GM19395 (cell line): Measurements from ENCODE around the gene PLXNB2.

ENCODE experiments used
- ATAC-seq: cut with Tn5 transposase; IDR thresholded peaks from one replicate; pipeline ENCODE4 v1.9.1; 2021; ENCODE audit warnings: mild to moderate bottlenecking, moderate library complexity; ENCODE audit not compliant: unreplicated experiment

The PLXNB2 gene

GRCh38 chr22:50299785-50300619 is 7.4 kb downstream of the PLXNB2 start:
- no peak for ATAC-seq

DNA sequence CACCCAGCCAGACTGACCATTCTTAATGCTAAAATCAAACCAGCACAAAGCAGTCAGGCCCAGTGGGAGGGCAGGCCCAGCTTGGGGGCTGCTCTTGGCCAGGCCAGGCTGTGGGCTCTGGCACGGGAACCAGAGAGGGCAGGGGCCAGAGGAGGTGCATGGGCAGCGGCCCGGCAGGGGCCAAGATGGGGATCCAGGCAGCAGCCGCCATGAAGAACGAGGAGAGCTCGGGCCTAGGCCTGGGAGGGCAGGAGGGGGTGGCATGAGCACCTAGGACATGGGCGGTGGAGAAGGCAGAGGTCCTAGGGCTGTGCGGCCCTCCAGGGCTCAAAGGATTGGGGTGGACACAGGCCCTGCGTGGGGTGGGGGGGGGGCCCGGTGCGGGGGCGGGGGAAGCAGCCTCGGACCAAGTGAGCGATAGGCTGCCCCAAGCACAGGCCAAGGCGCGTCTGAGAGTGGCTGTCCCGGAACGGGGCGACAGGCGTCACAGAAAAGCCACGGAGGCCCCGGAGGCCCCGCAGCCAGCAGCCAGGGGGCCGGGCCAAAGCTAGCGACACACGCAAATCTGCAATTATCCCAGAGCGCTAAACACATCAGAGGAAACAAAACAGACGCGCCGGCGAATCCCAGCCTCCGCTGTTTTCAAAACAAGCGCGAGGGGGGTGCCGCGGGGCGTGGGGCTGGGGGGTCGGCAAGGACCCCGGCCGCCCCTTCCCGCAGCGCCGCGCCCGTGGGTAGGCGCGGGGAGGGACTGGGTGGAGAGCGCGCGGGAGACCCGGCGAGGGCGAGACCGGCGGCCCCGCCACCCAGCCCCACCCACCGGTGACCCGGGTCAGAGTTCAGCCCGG is 8.3 kb downstream of the PLXNB2 start:
- no peak for ATAC-seq

DNA sequence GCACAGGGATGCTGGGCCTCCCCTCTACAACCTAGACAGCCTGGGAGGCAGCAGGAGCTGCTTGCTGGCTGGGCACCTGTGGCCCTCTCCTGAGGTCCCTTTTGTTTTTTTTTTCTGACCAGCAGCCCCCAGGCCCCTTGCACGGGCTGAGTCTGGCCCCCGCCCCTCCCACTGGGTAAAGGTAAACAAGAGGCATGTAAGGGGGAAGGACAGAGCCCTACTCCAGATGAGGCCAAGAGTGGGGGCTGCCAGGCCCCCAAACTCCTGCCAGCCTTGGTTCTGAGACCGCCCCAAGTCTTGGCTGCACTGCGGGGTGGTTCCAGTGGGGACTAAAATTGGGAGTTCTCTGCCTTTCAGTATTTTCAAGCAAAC is 9.2 kb downstream of the PLXNB2 start:
- ATAC-seq = no peak

DNA sequence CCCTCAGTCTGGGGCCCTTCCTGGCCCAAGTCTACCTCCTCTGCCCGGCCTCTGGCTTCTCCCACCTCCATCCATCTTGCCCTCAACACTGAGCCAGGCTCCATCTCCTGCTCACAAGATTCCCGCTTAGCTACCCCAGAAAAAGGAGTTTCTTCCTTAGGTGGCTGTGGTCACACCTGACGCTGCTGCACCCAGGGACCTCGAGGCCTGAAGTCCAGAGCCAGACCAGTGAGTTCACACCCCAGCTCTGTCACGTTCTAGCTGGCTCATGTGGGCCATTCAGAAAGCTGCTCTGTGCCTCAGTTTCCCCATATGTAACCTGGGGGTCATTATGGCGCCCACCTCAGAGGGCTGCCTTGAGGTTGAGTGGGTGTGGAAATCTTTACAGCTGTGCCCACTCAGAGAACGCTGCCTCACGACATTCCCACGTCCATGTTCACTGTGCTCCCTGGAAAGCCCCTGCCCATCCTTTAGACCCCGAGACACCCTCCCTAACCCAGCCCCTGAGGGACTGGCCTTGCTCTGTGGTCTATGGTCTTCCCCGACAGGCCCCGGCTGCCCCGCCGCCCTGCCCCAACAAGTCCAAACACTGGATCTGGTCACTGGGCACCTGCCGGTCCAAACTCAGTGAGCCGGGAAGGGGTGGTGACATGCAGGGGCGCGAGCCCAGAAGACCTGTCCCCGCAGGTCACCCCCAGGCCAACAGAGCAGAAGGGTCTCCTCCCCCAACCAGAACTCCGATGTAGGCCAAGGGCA is 9.8 kb downstream of the PLXNB2 start:
- ATAC-seq = no peak

- ATAC-seq = no peak
These were observed 10.6 kb downstream of the PLXNB2 start for GRCh38 chr22:50296658-50297490.

GRCh38 chr22:50294319-50294656 is 13.2 kb downstream of the PLXNB2 start:
- no peak for ATAC-seq

- no peak for ATAC-seq
These were observed 13.8 kb downstream of the PLXNB2 start for GRCh38 chr22:50293441-50294318.

GRCh38 chr22:50292643-50293440 is 14.6 kb downstream of the PLXNB2 start:
- no peak for ATAC-seq

- no peak for ATAC-seq
These were observed 17.4 kb downstream of the PLXNB2 start for GRCh38 chr22:50289942-50290630.

DNA sequence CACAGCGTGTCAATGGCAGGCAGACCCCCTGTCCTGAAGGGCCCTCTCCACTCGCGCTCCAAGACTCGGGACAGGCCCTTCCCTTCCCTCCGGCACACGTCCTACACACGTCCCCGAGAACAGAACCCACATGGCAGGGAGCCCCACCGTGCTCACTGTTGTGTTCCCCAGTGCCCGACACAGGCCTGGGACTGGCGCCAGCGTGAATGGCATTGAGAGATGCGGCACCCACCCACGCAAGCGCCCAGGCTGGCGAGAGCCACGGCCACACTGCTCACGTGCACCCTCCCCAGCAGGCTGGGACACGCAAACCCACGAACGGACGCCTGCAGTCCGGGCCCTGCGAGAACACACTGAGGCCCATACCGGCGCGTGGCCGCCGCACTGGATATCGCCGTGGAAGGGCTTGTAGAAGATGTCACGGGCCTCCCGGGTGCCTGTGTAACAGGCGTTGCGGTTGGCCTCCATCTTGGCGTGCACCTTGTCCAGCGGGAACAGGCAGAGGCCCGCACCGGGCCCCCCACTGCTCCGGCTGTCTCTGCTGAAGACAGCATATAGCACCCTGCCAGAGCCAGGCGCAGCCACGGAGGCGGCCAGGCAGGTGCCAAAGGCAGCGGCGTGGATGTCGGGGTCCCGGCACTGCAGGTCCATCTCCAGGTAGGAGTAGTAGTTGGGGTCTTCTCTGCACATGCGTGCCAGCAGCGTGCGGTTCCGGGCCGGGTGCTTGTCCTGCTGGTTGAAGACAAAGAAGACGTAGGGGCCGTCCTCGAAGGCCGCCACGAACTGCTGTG is 18.1 kb downstream of the PLXNB2 start:
- no peak for ATAC-seq

- ATAC-seq = no peak
These were observed 19.7 kb downstream of the PLXNB2 start for GRCh38 chr22:50287731-50288130.

DNA sequence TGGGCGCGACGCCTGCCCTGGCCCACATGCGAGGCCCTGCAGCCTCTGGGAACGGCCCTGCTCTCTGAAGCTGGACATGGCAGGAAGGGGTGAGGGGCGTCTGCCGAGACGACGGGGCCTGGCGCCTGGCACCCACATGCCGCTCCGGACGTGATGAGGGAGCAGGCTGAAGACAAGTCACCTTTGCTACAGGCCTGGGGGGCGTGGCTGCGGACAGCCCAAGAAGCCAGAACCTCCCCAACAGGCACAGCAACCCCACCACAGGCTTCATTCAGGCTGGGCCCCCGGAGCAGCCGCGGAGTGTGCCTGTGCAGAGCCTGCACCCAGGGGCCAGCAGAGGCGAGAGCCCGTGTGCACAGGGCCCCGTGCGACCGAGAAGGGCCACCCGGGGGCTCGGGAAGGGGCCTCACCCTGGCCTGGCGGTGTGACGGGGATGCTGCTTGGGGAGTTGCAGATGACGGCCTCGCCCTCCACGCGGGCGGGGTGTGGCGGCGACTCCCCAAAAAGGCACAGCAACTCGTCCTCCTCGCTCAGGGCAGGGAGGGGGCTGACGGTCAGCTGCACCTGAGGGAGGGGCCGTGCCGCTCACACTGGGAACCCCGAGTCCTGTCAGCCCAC is 20.6 kb downstream of the PLXNB2 start:
- no peak for ATAC-seq

DNA sequence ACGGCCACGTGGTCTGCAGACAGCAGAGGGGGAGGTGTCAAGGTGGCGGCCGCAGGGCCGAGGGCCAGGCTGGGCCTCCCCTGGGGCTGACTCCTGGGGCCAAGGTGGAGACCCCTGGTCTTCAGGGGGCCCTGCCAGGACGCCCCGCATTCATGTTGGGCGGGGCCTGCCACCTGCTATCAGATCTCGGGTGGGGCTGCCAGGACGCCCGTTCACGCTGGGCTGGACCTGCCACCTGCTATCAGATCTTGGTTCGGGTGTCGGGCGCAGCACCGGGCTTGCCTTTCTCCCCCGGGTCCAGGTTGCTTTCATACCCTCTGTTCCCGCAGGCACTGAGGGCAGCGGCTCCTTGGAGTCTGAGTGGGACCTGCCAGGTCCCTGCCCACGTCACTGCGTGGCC is 21.2 kb downstream of the PLXNB2 start:
- ATAC-seq = no peak

GRCh38 chr22:50285568-50286229 is 21.7 kb downstream of the PLXNB2 start:
- ATAC-seq = no peak

DNA sequence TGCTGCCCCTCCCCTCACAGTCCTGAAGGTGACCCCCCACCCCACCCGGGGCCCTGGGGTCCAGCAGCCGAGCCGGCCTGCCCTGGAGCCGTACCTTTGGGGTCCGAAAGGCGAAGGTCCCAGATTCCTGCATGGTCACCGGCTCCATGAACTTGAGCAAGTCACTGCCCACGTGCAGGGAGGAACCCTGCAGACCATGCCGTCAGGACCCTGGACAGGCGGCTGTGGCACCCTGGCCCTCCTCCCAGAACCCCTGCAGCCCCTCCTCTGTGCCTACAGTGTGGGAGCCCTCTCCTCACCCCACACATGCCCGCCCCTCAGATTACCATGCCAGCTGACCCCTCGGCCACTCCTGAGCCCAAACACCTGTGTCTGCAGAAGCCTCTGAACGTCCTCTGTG is 23.0 kb downstream of the PLXNB2 start:
- ATAC-seq = no peak

- no peak for ATAC-seq
These were observed 23.6 kb downstream of the PLXNB2 start for GRCh38 chr22:50283821-50284220.
